ENCODE data around the gene RPL32. TPM values are rescaled to one million over a fixed set of nuclear protein-coding genes. Genes with fewer than 3 reads are reported as not detected.

Gene RPL32
- total and polyA plus RNA-seq, 9 of the 15 experiments (the other 6 are each of a cell fraction or from before 2014, with no cell fraction given) = 2,738 to 6,200 (median 4,286) TPM

DNA sequence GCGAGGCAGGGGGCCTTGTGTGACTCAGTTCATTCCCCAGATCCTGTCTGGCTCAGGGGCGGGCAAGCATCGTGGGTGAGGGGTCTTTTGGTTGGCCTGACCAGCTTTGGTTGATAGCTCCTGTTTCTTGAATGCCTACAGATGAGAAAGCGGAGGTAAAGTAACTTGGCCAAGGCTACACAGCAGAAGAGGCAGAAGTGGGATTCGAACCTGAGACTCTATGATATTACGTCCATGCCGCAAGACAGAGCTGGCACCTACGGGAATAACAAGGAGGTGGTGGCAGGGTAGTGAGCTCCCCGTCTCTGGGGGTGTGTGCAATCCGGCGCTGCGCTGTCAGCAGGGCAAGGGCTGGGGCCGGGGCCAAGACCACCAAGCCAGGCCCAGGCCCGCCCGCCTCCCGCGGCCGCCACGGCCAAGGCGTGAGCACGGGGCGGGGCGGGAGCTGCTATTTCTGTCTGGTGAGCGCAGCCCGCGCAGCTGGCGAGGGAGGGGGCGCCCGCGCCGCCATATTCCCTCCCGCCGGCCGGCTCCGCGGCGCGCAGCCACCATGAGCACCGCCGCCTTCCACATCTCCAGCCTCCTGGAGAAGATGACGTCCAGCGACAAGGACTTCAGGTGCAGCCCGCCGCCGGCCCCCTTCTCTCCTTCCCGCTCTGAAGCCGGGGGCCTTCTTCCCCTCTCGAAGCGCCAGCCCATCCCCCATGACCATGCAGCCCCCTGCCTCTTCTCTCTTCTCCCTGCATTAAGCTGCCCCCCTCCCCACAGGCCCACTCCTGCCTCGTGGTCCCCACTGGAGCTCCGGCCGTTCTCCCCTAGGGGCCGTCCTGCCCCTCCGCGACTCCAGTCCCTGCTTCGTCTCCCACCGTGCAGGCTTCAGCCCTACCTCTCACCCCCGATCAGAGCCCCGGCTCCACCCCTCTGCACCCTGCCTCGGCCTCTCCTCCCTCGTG lies 44.9 kb downstream of the RPL32 start, which contains the start of gene CAND2 (continued):
- TF ChIP-seq, protein P1, sequence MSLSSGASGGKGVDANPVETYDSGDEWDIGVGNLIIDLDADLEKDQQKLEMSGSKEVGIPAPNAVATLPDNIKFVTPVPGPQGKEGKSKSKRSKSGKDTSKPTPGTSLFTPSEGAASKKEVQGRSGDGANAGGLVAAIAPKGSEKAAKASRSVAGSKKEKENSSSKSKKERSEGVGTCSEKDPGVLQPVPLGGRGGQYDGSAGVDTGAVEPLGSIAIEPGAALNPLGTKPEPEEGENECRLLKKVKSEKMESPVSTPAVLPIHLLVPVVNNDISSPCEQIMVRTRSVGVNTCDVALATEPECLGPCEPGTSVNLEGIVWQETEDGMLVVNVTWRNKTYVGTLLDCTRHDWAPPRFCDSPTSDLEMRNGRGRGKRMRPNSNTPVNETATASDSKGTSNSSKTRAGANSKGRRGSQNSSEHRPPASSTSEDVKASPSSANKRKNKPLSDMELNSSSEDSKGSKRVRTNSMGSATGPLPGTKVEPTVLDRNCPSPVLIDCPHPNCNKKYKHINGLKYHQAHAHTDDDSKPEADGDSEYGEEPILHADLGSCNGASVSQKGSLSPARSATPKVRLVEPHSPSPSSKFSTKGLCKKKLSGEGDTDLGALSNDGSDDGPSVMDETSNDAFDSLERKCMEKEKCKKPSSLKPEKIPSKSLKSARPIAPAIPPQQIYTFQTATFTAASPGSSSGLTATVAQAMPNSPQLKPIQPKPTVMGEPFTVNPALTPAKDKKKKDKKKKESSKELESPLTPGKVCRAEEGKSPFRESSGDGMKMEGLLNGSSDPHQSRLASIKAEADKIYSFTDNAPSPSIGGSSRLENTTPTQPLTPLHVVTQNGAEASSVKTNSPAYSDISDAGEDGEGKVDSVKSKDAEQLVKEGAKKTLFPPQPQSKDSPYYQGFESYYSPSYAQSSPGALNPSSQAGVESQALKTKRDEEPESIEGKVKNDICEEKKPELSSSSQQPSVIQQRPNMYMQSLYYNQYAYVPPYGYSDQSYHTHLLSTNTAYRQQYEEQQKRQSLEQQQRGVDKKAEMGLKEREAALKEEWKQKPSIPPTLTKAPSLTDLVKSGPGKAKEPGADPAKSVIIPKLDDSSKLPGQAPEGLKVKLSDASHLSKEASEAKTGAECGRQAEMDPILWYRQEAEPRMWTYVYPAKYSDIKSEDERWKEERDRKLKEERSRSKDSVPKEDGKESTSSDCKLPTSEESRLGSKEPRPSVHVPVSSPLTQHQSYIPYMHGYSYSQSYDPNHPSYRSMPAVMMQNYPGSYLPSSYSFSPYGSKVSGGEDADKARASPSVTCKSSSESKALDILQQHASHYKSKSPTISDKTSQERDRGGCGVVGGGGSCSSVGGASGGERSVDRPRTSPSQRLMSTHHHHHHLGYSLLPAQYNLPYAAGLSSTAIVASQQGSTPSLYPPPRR (CRISPR knock-in tag; IDR thresholded peaks at IDR 0.05; ENCODE audit: borderline replicate concordance) = peak; percentile 49; the same call in 1 of the 2 replicates
- TF ChIP-seq, protein P2, sequence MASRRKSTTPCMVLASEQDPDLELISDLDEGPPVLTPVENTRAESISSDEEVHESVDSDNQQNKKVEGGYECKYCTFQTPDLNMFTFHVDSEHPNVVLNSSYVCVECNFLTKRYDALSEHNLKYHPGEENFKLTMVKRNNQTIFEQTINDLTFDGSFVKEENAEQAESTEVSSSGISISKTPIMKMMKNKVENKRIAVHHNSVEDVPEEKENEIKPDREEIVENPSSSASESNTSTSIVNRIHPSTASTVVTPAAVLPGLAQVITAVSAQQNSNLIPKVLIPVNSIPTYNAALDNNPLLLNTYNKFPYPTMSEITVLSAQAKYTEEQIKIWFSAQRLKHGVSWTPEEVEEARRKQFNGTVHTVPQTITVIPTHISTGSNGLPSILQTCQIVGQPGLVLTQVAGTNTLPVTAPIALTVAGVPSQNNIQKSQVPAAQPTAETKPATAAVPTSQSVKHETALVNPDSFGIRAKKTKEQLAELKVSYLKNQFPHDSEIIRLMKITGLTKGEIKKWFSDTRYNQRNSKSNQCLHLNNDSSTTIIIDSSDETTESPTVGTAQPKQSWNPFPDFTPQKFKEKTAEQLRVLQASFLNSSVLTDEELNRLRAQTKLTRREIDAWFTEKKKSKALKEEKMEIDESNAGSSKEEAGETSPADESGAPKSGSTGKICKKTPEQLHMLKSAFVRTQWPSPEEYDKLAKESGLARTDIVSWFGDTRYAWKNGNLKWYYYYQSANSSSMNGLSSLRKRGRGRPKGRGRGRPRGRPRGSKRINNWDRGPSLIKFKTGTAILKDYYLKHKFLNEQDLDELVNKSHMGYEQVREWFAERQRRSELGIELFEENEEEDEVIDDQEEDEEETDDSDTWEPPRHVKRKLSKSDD (conservative IDR thresholded peaks at IDR 0.05; ENCODE audit: low read length) = peak; percentile 43; the same call in 1 of the 2 replicates
- no peak for TF ChIP-seq PCBP2 (IDR thresholded peaks at IDR 0.05; ENCODE audit: low read depth, low read length, poor library complexity, severe bottlenecking)
- peak; percentile 95 for TF ChIP-seq ADNP (tag; IDR thresholded peaks at IDR 0.05)
- peak; percentile 29; the same call in 1 of the 2 replicates for TF ChIP-seq TOE1 (IDR thresholded peaks at IDR 0.05; ENCODE audit: borderline replicate concordance)
- TF ChIP-seq TOE1 (CRISPR knock-in tag; IDR thresholded peaks at IDR 0.05; ENCODE audit: borderline replicate concordance, low read depth) = no peak
- peak; percentile 77 for TF ChIP-seq HMGN3 (IDR thresholded peaks at IDR 0.05; ENCODE audit: borderline replicate concordance, extremely low read depth, insufficient read length, low read depth, low read length)
- TF ChIP-seq BRF1 (IDR thresholded peaks at IDR 0.05; ENCODE audit: borderline replicate concordance, extremely low read depth, insufficient read length) = no peak
- no peak for TF ChIP-seq ZNF3 (CRISPR knock-in tag; IDR thresholded peaks at IDR 0.05)
- peak; percentile 70; the same call in 1 of the 2 replicates for TF ChIP-seq OTX1 (CRISPR knock-in tag; IDR thresholded peaks at IDR 0.05)
- TF ChIP-seq ZNF311 (CRISPR knock-in tag; IDR thresholded peaks at IDR 0.05) = 0 out of 2 replicates have a peak, but pooled peaks have one; percentile 45
- no peak for TF ChIP-seq NFIX (CRISPR knock-in tag; IDR thresholded peaks at IDR 0.05; ENCODE audit: low read depth)
- peak; percentile 84 for TF ChIP-seq SMAD4 (CRISPR knock-in tag; conservative IDR thresholded peaks at IDR 0.05)
- no peak for TF ChIP-seq NFYB (IDR thresholded peaks at IDR 0.05; ENCODE audit: extremely low read depth, insufficient read length)
- TF ChIP-seq SOX6 (IDR thresholded peaks at IDR 0.05) = peak; percentile 45; the same call in 1 of the 2 replicates
- TF ChIP-seq TAL1 (IDR thresholded peaks at IDR 0.05) = 0 out of 2 replicates have a peak, but pooled peaks have one; percentile 4
- TF ChIP-seq, protein P3, sequence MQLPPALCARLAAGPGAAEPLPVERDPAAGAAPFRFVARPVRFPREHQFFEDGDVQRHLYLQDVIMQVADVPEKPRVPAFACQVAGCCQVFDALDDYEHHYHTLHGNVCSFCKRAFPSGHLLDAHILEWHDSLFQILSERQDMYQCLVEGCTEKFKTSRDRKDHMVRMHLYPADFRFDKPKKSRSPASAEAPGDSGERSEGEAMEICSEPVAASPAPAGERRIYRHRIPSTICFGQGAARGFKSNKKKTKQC (CRISPR knock-in tag; IDR thresholded peaks at IDR 0.05) = 0 out of 2 replicates have a peak, but pooled peaks have one; percentile 61
- TF ChIP-seq GABPB1 (CRISPR knock-in tag; IDR thresholded peaks at IDR 0.05) = peak; percentile 54; the same call in 1 of the 2 replicates
